Cardiac fibroblast (primary cell): Measurements from ENCODE around the gene REEP6.
A peak's percentile ranks its signal among the peaks of the same experiment; 100 is the strongest.

Experiments used
- DNase-seq, 2 donors: peaks; one replicate each; pipeline versions ENCODE4 v3.0.0 to v3.0.0-alpha.2; 2010; ENCODE audit warnings: low read depth in 2 of 2
- H3K4me3 ChIP-seq, 2 donors: replicated peaks in 1 of 2; 1 replicate in 1 of 2; 2 replicates in 1 of 2; pipeline ENCODE4 v1.5.1; 2011; ENCODE audit warnings: low read depth in 2 of 2, low read length in 2 of 2, mild to moderate bottlenecking in 2 of 2, moderate library complexity in 1 of 2
- TF ChIP-seq, protein P1 (sequence below): IDR thresholded peaks from one replicate; pipeline ENCODE4 v1.5.1; 2011; ENCODE audit warnings: low read depth, mild to moderate bottlenecking, low read length, inconsistent platforms

The REEP6 gene

DNA sequence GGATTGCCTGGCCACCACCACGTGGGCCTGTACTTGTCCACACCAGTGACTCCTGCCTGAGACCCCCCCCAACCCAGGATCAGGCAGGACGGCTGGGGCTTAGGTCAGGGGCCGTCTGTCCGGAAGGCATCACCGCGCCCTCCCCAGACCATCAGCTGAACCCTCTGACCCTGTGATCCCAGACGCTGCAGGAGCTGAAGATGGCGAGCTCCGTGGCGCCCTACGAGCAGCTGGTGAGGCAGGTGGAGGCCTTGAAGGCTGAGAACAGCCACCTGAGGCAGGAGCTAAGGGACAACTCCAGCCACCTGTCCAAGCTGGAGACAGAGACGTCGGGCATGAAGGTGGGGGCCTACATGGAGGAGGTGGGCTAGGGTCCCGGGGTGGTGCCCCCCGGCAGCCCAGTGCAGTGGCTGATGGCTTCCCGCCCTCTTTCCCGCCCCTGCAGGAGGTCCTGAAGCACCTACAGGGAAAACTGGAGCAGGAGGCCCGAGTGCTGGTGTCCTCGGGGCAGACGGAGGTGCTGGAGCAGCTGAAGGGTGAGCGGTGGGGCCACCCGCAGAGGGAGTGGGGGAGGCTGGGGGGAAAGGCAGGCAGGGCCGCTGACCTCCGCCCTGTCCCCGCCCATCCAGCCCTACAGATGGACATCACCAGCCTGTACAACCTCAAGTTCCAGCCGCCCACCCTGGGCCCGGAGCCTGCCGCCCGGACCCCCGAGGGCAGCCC is 38.0 kb upstream of the REEP6 start:
- TF ChIP-seq, protein P1, sequence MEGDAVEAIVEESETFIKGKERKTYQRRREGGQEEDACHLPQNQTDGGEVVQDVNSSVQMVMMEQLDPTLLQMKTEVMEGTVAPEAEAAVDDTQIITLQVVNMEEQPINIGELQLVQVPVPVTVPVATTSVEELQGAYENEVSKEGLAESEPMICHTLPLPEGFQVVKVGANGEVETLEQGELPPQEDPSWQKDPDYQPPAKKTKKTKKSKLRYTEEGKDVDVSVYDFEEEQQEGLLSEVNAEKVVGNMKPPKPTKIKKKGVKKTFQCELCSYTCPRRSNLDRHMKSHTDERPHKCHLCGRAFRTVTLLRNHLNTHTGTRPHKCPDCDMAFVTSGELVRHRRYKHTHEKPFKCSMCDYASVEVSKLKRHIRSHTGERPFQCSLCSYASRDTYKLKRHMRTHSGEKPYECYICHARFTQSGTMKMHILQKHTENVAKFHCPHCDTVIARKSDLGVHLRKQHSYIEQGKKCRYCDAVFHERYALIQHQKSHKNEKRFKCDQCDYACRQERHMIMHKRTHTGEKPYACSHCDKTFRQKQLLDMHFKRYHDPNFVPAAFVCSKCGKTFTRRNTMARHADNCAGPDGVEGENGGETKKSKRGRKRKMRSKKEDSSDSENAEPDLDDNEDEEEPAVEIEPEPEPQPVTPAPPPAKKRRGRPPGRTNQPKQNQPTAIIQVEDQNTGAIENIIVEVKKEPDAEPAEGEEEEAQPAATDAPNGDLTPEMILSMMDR, result no peak
- H3K4me3 ChIP-seq, result no peak overlapping the region
- no peak for DNase-seq

DNA sequence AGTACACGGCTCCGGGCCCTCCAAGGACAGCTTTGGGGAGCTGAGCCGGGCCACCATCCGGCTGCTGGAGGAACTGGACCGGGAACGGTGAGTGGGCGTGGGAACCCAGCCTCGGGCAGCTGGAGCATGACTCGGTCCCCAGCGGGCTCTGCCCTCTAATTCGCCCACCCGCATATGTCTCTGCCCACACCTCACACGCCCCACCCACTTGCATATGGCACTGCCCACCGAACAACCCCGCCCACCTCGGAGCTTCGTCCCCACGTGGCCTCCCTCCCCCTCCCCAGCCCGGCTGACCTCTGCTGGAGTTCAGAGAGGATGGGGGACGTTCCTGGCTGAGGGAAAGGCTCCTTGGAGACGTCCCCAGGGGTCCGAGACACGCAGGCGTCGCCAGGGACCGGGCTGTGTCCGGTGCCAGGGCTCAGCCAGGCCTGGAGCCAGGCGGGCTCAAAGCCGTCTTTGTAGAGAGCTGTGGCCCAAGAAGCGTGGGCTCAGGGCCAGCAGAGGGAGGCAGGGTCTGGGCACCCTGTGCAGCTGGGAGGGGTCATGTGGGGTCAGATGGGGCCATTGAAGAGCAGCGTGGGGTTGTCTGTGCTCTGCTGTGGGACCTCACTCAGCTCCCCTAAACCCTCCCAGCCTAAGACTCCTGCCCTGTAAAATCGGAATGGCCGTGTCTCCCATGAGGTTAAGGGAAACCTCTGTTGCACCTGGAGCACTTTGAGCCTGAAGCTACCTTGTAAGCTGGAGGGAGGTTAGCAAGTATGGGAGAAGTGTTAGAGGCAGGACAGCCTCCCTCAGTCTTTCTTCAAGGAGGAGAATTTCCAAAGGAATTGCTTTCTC is 37.2 kb upstream of the REEP6 start:
- peak; percentile 38 to 44 for DNase-seq
- H3K4me3 ChIP-seq, result no peak overlapping the region
- TF ChIP-seq, protein P1, result no peak

DNA sequence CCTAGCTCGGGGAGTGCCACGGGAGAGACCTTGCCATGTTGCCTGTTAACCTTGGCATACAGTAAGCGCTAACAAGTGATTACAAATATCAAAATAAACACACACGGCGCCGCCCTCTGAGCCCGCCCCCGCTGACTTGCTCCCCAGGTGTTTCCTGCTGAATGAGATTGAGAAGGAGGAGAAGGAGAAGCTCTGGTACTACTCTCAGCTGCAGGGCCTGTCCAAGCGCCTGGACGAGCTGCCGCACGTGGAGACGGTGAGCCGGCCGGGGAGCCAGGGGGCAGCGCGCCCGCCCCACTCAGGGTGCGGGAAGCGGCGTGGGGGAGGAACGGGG is 36.0 kb upstream of the REEP6 start:
- no peak for DNase-seq
- no peak overlapping the region for H3K4me3 ChIP-seq
- TF ChIP-seq, protein P1, result no peak

DNA sequence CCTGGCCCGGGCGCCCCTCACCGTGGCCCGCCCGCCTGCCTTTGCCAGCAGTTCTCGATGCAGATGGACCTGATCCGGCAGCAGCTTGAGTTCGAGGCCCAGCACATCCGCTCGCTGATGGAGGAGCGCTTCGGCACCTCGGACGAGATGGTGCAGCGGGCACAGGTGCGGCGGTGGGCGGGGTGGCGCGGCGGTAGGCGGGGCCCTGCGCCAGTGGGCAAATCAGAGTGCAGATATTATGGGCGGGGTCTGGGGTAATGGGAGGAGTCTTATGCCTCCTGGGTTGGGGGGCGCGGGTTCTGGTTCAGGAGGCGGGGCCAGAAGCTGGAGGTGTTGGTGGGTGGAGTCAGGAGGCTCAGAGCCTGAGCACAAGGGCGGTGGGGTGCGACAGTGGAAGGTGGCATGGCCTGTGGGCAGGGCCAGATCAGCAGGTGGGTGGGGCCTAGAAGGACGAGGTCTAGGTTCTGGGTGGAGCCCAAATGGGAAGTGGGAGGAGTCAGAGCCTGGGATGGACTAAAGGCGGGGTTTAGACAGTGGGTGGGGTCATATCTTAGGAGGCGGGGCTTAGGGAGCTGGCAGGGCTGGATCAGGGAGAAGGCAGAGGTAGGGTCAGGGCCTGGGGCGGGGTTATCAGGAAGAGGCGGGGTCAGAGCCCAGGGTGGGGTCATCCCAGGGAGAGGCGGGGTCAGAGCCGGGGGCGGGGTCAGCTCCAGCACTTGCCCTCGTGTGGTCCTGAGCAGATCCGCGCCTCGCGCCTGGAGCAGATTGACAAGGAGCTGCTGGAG is 35.5 kb upstream of the REEP6 start:
- peak; percentile 63 to 77 for DNase-seq
- TF ChIP-seq, protein P1, result no peak
- no peak overlapping the region for H3K4me3 ChIP-seq

DNA sequence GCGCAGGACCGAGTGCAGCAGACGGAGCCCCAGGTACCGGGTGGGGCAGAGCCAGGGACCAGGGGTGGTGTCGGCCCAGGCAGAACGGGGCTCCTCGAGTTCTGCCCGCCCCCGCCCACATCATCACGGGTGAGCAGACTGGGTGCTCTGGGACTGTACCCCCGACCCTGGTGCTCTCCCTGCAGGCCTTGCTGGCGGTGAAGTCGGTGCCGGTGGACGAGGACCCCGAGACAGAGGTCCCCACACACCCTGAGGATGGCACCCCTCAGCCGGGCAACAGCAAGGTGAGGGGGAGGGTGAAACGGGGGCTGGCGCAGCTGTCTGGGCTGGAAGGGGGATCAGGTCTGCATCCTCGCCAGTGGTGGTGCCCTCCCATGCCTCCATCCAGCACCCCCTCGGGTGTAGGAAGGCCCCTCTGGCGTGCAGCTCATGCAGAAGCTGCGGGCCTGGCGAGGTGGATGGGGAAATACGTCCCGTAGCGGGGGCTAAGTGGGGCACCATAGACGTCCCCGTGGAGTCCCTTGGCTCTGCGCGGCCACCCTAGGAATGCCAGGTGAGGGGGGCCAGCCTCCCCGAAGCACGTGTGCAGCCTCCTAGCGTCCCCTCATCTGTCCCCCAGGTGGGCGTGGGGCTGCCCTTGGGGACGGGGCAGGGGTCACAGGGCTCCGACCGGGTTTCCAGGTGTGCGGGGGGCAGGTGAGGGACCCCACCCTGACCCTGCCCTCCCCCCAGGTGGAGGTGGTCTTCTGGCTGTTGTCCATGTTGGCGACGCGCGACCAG is 34.7 kb upstream of the REEP6 start:
- H3K4me3 ChIP-seq, result no peak overlapping the region
- no peak for DNase-seq
- TF ChIP-seq, protein P1, result no peak
